GM19468 (cell line): ENCODE data around the gene HECTD4.
"Not testable (repeated sequence)": the region's sequence is repeated elsewhere in the genome, so short reads cannot be mapped to it uniquely, and the experiment has no call there.

ENCODE experiments used
- ATAC-seq: cut with Tn5 transposase; IDR thresholded peaks from one replicate; pipeline ENCODE4 v1.9.1; 2021; ENCODE audit warnings: mild to moderate bottlenecking, moderate library complexity, moderate number of reproducible peaks; ENCODE audit not compliant: unreplicated experiment; ENCODE audit errors: extremely low read depth

HECTD4 gene

DNA sequence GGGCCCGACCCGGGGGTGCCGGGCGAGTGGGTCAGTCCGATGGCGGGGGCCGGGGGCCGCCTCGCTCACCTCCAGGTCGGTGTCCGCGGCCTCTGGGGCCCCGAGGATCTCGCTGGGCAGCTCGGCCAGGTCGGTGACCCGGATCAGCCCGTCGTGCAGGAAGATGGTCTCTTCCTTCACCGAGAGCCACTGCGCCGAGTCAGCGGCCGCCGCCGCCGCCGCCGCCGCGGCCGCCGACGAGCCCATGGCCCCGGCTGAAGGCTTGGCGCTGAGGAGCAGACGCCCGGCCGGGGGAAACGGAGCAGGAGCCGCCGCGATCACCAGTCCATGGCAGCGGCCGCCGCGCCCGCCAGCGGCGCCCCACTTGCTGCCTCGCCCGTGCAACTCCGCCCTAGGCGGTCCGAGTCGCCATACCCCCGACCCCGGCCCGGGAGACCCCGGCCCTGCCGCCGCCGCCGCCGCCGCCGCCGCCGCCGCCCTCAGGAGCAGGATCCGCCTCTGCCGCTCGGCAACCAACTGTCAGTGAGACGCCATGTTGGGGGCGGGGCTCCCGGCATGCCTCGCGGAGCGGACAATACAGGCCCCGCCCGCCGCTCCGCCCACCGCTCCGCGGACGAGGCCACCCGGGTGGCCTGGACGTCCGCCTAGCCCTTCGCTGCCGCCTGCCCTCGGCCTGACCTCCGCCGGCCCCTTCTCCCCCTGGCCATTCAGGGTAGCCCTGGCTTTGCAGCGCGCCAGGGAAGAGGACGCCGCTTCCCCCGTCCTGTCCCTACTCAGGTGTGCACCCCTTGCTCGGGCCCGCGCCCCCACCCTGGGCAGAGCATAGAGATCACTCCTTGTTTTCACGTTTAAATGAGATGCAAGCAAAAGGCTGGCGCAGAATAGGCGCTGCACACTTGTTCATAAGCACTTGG is at the start of gene HECTD4:
Gene HECTD4, minus strand, starts transcription at position 549 of the 914 bp plus-strand sequence. Its CDS starts 303 bp downstream, at position 246.
- ATAC-seq = peak; percentile 74

DNA sequence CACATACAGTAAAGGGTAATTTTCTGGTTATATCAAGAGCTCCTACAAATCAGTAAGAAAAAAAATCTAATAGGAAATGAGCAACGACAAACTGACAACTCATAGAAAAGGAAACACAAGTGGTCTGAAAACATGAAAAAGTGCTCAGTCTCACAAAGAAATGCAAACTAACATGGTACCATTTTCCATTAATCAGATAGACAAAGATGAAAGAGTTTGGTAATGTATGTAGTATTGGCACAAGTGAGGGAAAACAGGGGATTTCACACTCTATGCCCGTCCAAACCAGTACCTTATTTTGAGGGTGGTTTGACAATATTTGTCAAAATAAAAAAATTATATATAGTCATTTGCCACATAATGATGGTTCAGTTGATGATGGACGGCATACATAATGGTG is 49.7 kb upstream of the HECTD4 start:
- ATAC-seq = no peak

DNA sequence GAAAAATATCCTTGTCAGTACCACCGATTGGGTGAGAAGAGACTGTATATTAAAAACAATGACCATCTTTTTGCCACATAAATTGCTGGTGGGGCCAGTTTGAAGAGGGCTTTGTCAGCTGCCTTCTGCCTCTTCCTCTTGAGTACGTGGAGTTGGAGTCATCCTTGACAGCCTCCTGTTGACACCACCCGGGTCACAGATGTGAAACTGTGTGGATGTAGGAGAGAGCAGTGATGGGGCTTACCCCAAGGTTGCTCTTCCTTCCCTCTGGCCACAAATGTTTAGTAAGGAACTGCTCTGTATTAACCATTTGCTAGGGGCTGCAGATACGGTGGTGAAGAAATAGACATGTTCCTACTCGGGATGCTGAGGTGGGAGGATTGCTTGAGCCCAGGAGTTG is 48.7 kb upstream of the HECTD4 start:
- ATAC-seq = no peak

GRCh38 chr12:112427760-112428159 is 45.5 kb upstream of the HECTD4 start:
- ATAC-seq = no peak

- no peak for ATAC-seq
Observed at GRCh38 chr12:112425582-112426382, 43.6 kb upstream of the HECTD4 start.

DNA sequence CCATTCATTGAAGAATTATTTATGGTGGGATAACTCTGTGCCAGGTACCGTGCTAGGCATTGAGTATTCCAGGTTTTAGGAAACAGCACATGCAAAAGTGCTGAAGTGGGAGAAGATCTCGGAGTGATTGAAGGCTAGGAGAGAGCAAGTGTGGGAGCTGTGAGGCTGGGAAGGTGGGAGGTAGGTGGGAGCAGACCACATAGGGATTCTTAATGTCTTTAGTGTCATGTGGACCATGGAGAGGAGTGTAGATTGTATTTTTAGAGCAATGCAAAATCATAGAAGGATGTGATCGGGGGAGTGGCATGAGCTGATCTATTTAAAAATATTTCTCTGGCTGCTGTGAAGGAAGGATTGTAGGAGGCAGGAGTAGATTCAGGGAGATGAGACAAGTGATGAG is 41.9 kb upstream of the HECTD4 start:
- no peak for ATAC-seq

GRCh38 chr12:112422531-112422930 is 40.3 kb upstream of the HECTD4 start:
- ATAC-seq = no peak

DNA sequence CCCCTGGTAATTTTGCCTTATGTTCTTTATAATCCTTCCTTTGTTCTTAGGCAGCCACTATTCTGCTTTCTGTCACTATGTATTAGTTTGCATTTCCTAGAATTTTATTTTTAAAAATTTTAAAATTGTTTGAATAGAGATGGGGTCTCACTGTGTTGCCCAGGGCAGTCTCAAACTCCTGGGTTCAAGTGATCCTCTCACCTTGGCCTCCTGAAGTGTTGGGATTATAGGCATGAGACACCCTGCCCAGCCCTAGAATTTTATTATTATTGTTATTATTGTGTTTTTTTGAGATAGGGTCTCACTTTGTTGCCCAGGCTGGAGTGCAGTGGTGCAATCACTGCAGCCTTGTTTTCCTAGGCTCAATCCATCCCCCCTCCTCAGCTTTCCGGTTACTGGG is 39.1 kb upstream of the HECTD4 start:
- ATAC-seq = no peak

DNA sequence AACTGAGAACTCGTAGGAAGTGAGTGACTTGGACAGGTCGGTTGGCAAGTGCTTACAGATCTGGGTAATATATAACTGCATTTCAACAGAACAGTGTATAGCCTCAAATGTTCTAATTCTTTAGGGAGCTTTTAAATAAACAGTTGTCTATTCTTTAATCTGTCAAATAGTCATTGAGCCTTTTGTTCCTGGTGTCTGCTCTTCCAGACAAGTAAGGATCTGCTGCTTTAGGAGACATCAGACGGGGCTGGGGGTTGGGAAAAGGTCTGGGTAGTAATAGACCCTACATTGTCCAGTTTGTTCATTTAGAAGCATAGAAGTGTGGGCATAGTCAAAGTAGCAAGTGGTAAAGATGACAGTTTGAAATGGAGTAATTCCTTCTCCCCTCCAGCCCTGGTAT is 38.5 kb upstream of the HECTD4 start:
- ATAC-seq = no peak

DNA sequence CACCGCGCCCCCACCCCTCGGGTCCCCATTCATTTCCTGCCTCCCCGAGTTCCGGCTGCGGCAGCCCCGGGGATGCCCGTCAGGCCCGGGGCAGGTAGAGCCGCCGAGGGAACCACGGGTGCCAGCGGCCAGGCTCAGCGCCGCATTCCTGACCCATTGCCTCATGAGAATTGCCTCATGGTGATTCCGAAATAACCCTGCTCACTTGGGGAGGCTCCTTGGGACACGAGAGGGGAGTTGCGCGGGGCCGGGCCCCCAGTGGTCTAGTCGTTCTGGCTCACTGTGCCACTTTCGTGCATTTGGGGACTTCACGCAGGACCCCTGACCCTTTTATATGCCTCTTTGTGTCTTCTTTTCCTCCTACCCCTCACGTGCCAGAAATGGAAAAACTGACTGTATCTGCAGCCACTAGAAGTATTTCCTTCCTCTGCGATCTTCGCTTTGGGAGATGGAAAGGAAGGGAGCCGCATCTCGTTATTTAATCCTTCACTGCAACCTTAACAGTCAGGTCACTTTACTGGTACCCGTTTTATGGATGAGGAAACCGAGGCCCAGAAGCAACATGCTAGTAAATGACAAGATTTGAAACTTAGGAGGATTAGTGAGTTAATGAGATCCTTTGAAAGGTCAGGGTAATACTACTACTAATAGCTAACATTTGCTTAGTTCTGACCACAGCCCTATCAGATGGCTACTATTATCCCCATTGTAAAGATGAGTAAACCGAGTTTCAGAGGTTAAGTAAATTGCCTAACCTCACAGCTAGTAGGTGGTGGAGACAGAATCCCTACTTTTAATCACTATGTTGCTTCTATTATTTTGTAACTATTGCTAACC is 37.3 kb upstream of the HECTD4 start:
- peak; percentile 17 for ATAC-seq

- peak; percentile 46 for ATAC-seq
Observed at GRCh38 chr12:112418608-112419296, 36.5 kb upstream of the HECTD4 start, which contains the start of gene PTPN11. TSS of gene PTPN11 (plus strand) at chr12:112418947. CDS start at chr12:112419112, 165 bp downstream.

DNA sequence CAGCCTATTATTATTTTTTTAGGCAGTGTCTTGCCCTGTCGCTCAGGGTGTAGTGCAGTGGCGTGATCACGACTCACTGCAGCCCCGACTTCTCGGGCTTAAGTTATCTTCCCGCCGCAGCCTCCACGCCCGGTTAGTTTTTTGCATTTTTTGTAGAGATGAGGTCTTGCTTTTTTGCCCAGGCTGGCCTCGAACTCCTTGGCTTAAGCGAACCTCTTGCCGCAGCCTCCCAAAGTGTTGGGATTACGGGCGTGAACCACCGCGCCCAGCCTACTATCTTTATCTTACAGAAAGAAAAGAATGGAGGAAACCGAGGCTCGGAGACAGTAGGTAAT is 36.0 kb upstream of the HECTD4 start:
- no peak for ATAC-seq

DNA sequence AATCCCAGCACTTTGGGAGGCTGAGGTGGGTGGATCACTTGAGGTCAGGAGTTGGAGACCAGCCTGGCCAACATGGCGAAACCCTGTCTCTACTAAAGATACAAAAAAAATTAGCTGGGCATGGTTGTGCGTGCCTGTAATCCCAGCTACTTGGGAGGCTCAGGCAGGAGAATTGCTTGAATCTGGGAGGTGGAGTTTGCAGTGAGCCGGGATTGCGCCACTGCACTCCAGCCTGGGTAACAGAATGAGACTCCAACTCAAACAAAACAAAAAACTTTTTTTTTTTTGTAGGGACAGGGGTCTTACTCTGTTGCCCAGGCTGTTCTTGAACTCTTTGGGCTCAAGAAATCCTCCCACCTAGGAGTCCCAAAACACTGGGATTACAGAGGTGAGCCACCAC is 33.2 kb upstream of the HECTD4 start:
- ATAC-seq = not testable (repeated sequence)

DNA sequence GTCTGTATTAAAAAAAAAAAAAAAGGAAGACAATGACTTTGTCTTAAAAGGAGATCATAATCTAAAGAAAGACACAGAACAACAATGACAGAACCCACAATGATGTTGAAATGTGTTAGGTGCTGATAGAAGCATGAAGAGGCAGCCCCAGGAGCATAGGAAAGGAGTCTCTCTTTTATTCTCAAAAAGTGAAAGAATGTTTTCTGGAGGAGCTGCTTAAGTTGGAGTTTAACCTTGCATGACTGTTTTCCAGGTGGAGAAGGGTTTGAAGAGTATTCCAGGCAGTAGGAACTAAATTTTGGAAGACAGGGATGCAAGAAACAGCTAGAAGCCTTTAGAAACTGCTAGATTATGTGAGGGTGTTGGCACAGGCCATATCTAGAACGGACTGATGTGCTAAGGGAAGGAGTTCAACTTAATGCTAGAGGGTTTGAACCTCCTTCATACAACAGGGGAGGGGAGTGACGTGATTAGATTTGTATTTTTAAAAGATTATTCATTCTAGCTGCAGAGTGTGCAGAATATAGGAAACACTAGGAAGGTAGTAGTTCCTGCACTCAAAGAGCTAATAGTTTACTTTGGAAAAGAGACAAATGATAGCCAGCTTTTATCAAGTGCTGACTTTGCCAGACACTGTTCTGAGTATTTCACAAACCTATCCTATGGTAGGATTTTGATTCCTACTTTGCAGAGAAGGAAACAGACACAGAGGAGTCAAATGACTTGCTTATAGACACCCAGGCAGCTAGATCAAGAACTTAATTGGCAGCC is 31.8 kb upstream of the HECTD4 start:
- no peak for ATAC-seq

DNA sequence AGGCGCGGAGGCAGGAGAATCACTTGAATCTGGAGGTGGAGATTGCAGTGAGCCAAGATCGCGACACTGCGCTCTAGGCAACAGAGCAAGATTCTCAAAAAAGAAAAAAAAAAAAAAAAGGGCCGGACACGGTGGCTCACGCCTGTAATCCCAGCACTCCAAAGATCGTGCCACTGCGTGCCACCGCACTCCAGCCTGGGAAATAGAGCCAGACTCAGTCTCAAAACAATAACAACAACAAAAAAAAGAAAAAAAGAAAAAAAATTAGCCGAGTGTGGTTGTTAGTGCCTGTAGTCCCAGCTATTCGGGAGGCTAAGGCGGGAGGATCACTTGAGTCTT is 27.6 kb upstream of the HECTD4 start:
- ATAC-seq = no peak

DNA sequence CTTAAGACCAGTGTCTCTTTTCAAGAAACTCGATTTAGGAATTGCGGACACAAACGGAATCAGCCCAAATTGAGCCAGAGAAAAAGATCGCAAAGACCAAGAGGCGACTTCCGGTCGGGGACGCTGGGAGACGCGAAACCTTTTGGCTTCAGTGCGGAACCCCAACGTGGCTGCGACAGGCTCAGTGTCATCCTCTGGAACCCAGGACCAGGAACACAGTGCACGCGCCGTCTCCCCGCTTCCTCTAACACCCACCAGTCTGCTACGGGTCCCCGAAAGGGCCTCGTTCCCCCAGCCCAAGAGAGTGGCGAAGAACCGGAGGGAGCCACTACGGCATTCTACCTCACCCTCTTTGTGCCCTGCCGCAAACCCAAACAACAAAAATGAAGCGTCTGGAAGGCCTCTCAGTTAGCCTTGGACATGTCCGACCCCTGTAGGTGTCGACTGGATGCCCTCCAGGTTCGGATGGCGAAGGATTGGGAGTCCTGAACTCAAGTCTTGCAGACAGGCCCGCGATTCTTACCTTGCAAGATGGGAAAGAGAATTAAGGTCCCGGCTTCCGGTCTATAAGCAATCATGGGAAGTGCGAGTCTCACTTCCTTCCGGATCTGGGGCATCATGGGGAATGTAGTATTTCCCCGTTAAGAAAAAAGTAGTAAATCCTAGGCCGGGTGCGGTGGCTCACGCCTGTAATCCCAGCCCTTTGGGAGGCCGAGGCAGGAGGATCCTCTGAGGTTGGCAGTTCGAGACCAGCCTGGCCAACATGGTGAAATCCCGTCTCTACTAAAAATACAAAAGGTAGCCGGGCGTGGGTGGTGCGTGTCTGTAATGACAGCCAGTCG is 27.1 kb upstream of the HECTD4 start, which contains the start of gene RPL6:
Gene RPL6, minus strand, starts transcription at position 542 of the 842 bp plus-strand sequence. CDS start 949 bp downstream, outside the sequence.
- ATAC-seq = peak; percentile 31

DNA sequence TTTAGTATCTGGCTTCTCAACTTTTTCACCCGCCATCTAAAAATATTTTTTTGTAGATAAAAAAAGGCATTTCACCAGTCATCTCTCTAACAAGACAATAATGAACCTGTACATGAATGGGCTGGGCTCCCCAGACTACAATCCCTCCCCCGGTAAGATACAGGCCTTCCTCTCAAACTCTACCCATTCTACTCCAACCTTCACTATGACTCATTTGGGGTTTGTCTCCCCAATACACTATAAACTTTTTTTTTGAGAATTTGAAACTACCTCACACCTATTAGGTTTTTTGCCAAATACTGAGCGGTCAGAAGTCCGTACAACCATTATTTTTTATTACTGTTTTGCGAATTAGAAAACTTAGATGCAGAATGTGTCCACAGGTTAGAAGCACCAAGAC is 26.4 kb upstream of the HECTD4 start:
- no peak for ATAC-seq

- ATAC-seq = not testable (repeated sequence)
Observed at GRCh38 chr12:112407683-112408082, 25.5 kb upstream of the HECTD4 start.
